GM19455 (cell line): ENCODE measurements around the gene TRAF2.

Experiments used
- ATAC-seq: cut with Tn5 transposase; IDR thresholded peaks from one replicate; pipeline ENCODE4 v1.9.1; 2021; ENCODE audit not compliant: unreplicated experiment

The TRAF2 gene

DNA sequence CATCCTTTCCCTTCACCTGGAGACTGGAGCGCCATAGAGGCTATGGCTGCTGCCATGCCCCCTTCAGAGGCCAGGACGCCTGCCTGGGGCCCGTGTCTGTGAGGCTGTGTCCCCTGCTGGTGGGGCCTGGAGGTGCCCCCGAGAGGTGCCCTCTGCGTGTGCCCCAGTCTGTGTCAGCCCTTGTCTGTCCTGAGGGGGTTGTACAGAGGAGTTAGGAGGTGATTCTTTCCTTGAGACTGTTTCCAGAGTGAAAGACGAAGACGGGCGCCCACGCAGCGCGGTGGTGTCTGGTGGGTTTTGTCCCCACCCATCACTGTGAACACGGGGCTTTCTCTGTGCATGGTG lies 24.6 kb downstream of the TRAF2 start:
- no peak for ATAC-seq

DNA sequence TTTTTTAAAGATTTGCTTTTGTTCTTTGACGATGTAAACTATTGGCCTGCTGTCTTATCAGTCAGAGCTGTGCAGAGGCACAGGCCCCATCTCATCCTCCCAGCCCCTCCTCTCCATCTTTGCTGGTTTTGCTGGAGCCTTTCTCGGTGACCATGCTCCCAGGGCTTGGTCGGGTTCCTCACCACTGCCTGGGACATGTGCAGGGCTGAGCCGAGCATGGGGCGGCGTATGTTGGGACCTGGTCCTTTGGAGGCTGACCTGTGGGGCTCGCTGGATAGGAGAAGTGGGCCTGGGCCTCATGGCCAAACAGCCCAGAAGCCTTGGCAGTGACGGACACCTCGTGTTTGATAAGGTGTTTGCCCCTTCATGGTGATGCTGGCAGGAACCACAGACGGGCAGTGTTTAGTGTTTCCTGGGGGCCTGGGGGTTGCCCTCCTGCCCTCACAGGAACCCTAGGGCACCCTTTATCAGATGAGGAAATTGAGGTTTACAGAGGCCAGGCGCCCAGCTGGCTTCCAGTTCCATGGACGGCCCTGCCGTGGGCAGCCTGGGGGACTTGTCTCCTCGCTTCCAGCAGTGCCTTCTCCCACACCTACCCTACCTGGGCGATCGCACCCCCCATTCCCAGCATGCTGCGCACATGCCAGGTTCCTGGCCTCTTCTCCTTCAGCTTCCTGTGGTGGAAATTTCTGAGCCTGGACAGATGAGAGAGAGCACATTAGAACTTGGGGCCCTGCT lies 27.6 kb downstream of the TRAF2 start:
- no peak for ATAC-seq

DNA sequence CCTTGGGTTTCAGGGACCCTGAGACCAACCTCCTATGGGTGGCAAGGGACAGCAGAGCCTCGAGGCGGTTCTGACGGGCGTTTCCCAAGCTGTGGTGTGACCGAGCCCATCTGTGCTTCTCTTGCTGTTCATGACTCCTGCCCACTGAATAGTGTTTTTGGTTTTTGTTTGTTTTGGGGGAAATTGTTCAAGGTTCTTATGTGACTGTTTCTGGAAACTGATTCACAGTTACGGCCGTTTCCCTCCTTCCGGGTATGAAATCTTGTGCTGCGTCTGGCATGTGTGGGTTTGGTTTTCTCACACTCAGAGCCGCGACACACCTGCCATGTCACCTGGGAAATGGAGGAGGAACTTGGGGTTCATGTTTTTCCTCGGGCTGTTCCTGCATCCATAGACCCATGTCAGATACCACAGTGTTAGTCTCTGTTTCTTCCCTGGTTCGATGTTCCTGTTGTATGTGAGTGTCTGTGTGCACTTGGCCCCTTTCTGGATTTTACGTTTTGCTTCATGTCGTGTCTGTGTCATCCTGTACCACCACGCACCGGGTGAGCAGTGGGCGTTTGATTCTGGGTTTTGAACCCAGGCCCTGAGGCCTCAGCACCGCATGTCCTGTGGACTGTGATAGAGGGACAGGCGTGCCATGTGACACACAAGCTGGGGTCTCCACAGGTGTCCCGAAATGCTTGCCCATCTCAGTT lies 29.5 kb downstream of the TRAF2 start:
- ATAC-seq = no peak

DNA sequence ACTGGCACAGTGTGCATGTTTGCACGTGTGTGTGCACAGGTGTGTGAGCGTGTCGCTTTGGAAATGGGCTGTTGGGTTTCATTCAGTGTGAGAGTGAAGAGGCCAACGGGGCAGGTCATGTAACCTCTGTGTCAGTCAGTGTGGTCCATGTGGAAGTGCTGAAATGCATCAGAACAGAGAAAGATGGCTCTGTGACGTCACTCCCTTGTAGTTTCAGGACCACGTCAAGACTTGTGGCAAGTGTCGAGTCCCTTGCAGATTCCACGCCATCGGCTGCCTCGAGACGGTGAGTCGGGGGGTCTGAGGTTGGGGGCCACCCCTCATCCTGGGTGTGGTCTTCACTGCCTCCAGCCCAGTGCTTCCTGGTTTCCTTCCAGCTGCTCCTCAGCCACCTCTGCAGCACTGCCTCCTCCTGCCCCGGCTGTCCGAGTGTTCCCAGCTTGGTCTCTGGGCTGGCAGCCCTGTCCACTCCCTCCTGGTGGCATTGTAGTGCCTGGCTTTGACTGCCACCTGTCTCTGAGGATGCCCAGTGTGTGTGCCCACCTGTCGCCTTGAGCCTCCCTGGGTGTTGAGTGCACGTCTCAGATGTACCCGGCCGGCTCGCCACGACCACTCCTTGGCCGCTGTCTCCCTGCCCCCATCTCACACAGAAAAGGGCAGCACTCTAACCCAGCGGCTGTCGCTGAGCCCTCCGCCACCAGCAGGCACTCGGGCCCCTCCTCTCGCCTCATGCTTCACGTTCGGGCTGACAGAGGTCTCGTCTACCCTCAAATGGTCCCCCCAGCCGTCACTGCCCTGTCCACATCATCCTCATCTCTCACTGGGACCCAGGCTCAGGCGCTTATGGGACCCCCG lies 30.2 kb downstream of the TRAF2 start:
- ATAC-seq = no peak

DNA sequence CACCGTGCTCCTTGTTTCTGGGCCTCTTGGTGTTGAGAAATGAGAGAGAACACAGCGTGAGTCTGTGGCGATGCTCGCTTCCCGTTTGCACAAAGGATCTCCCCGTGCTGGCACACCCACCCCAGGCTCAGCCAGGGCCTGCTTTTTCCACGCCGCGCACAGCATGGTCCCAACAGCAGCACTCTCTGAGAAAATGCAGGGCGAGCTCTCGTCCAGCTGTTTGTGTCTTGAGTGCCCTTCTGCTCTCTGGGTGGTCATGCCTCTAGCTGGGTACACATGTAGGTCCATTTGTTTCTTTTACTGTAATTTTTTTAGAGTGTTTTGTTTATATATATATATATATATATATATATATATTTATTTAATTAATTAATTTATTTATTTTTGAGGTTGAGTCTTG lies 31.6 kb downstream of the TRAF2 start:
- no peak for ATAC-seq

DNA sequence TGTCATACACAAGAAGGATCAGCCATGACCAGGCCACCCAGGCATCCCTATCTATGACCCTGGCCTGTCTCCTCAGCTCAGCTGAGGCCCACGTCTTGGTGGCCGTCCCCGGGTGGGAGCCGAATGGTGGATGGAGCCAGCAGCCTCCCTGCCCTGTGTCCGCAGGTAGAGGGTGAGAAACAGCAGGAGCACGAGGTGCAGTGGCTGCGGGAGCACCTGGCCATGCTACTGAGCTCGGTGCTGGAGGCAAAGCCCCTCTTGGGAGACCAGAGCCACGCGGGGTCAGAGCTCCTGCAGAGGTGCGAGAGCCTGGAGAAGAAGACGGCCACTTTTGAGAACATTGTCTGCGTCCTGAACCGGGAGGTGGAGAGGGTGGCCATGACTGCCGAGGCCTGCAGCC lies 33.8 kb downstream of the TRAF2 start:
- ATAC-seq = no peak

DNA sequence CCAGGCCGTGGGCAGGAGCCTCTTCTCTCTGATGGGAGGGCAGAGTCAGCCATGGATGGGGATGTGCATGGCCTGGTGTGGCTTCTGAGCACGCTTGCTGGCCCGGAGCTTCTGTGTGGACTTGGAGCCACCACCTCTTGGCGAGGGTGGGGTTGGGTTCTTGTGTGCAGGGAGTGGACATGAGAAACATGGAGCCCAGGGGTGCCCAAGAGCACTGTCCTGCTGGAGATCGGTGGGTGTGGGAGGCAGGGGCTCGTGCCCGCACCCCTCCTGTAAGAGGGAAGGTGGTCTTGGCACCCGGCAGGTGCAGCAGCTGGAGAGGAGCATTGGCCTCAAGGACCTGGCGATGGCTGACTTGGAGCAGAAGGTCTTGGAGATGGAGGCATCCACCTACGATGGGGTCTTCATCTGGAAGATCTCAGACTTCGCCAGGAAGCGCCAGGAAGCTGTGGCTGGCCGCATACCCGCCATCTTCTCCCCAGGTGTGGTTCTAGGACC lies 34.5 kb downstream of the TRAF2 start:
- ATAC-seq = no peak

DNA sequence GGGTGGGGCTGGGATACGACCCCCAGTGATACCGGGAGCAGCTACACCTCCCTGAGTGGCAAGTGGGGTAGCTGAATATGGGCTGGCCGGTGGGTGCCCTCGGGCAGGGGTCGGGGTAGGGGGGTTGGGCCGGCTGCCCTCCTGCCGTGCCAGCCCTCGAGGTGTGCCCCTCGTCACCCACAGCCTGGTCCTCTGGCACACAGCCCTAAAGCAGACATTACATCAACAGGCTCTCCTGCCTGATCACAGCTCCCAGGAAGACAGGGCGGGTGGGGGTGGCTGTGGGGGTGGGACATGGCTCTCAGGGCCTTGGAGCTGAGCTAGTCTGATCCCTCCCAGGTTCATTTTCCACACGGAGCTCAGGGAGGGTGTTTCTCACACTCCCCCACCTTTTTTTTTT lies 35.0 kb downstream of the TRAF2 start:
- ATAC-seq = no peak

DNA sequence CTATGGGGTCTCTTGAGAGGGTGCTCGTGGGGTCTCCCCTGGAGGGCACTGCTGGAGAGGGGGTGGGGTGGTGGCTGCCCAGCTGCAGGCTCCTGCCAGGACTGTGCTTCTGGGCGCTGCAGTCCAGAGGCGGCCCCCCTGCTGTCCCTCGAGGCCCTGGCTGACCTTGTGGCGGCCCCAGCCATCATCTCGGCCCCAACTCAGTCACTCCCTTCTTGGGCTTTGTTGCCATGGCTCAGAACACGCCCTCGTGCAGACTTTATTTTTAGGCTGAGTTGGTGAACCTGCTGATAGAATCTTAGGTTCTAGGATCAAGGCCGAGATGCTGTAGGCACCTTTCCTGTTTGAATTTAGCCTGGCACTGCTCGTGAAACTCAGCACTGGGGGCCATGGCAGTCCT lies 35.4 kb downstream of the TRAF2 start:
- no peak for ATAC-seq

DNA sequence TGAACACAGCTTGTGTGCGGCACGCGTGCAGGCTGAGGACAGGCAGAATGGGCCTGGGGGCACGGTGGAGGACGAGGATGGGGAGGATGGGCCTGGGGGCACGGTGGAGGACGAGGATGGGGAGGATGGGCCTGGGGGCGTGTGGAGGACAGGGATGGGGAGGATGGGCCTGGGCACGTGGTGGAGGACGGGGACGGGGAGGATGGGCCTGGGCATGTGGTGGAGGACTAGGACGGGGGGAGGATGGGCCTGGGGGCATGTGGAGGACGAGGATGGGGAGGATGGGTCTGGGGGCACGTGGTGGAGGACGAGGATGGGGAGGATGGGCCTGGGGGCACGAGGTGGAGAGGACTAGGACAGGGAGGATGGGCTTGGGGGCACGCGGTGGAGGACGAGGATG lies 36.2 kb downstream of the TRAF2 start:
- ATAC-seq = no peak

DNA sequence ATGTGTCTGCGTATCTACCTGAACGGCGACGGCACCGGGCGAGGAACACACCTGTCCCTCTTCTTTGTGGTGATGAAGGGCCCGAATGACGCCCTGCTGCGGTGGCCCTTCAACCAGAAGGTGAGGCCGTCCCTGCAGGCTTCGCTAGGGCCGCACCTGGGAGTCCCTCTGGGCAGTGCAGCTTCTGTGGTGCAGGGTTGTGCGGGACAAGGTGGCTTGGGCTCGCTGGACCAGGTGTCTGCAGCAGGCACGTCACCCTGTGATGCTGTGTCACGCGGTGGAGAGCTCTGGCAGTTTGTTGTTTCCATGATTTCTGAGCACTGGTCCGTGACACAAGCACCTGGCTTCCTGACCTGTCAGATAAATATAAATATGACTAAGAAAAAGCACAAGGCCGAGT lies 37.6 kb downstream of the TRAF2 start:
- ATAC-seq = no peak

DNA sequence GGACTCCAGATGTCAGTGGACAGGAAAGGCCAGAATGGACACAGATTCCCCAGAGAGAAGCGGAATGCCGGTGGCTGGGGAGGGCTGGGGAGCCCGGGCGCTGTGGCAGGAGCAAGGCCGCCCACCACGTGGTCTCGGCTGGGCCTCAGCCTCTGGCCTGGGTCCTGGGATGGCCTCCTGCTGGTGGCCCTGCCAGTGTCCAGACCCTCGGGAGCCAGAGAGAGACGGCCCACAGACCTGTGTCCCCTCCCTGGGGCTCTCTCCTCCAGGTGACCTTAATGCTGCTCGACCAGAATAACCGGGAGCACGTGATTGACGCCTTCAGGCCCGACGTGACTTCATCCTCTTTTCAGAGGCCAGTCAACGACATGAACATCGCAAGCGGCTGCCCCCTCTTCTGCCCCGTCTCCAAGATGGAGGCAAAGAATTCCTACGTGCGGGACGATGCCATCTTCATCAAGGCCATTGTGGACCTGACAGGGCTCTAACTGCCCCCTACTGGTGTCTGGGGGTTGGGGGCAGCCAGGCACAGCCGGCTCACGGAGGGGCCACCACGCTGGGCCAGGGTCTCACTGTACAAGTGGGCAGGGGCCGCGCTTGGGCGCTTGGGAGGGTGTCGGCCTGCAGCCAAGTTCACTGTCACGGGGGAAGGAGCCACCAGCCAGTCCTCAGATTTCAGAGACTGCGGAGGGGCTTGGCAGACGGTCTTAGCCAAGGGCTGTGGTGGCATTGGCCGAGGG lies 39.3 kb downstream of the TRAF2 start:
- no peak for ATAC-seq

DNA sequence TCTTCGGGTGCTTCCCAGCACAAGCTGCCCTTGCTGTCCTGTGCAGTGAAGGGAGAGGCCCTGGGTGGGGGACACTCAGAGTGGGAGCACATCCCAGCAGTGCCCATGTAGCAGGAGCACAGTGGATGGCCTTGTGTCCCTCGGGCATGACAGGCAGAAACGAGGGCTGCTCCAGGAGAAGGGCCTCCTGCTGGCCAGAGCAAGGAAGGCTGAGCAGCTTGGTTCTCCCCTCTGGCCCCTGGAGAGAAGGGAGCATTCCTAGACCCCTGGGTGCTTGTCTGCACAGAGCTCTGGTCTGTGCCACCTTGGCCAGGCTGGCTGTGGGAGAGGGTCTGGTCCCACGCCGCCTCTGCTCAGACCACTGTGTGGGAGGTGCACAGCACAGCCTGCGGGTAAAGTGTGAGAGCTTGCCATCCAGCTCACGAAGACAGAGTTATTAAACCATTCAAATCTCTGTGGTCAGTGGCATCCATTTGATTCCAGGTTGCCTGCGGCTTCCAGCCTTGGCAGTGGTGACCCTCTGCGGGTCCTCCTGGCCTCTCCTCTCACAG lies 39.9 kb downstream of the TRAF2 start:
- ATAC-seq = no peak

DNA sequence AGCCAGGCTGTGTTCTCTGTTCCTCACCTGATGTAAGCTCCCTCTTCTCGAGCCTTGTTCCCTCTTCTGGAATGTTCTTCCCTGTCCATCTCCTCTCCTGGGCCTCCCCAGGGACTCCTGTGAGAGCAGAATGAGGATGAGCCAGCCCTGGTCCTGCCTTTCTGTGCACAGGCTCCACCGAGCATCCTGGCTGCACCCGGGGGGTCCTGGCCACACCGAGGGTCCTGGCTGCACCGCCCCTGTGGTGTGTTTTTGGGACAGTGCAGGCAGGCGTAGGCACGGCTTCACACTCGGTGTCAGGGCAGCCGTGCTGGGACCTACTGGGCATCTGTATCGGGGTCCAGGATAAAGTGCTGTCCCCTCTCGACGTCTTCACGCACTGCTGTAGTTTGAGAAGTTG lies 40.4 kb downstream of the TRAF2 start:
- no peak for ATAC-seq

DNA sequence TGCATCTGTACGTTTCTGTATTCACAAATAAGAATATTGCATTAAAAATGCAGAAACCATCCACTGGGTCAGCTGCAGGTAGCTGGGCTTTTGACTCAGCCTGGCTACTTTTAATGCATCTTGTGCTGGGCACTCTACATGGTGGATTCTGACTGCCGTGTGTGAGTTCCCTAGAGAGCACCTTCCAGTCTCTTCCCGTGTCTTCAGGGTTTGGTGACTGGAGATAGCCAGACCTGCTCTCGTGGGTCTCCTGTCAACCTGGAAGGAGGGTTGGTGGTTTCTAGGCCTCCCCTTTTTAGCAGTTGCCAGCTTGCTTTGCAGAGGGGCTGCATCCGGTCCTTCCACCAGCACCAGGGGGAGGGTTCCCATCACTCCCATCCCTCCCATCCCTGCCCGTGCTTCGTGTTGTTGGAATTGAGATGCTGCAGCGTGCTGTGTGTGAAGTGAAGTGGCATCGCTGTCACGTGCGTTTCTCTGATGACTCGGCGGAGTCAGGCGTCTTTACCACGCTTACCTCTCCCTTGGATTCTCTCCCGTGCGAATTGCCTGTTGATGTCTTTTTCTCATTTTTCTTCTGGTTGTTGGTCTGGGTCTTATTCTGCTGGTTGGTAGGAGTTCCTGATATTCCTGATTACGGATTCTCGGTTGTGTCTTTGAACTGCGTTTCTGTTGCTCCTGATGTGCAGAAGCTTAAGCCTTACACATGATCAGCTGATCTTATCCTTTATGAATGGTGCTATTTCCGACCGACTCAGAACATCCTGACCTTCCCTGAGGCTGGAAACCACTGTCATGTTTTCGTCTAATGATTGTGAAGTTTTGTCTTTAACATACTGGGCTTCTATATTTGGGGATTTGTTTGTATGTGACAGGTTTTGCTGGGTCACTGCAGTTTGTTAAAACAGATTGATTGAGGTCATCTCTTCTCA lies 41.3 kb downstream of the TRAF2 start:
- ATAC-seq = no peak

DNA sequence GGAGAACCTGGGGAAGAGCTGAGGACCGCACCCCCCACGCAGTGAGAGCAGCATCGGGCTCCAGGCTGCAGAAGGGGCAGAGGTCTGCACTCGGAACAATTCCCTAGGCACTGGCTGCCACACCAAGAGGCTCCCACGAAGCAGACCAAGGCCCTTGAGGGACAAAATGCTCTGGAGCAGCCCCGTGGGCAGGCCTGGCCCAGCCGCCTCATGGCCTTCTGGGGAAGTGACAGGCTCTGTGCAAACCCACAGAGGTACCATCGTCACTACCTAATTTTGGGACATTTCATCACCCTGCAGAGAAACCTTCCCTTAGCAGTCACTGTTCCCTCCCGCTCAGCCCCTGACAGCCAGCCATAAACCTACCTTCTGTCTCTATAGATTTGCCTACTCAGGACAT lies 42.3 kb downstream of the TRAF2 start:
- ATAC-seq = no peak

DNA sequence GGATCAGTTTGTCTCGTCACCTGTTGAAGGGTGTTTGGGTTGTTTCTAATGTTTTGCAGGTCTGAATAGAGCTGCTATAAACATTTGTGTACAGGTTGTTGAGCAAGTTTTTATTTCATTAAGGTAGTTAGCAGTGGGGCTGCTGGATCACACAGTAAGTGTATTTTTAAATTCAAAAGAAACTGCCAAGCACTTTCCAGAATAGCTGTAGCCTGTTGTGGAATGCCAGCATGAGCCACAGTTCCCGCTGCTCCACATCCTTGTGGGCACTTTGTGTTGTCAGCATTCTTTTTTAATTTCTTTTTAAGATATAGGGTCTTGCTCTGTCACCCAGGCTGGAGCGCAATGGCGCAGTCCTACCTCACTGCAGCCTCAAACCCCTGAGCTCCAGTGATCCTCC lies 43.7 kb downstream of the TRAF2 start:
- no peak for ATAC-seq

DNA sequence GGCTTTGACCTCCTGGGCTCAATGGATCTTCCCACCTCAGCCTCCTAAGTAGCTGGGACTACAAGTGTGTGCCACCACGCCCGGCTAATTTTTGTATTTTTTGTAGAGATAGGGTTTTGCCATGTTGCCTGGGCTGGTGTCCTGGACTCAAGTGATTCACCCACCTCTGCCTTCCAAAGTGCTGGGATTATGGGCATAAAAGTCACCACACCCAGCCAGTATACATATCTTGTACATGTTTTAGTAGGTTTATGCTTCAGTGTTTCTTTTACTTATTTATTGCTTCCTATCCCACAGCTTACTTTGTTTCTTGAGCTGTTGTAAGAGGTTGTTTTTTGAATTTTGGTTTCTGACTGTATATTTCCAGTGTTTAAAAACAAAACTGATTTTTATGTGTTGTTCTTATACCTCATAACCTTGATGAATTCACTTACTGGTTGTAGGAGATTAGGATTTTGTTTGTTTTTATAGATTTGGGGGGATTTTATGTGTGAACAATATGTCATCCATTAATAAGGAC lies 45.4 kb downstream of the TRAF2 start:
- ATAC-seq = no peak

DNA sequence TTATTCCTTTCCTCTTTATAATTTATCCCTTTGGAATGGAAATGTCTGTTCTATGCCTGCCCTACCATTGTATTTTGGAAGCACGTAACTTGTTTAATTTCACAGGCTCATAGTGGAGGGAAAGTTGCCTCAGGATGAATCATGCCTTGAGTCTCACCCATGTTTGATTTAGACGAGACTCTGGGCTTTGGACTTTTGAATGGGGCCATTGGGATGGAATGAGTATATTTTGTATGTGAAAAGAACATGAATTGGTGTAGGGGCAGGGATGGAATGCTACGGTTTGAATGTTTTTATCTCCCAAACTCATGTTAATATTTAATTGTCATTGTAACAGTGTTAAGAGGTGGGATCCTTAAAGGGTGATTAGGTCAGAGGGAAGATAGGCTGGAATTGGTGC lies 48.0 kb downstream of the TRAF2 start:
- no peak for ATAC-seq

DNA sequence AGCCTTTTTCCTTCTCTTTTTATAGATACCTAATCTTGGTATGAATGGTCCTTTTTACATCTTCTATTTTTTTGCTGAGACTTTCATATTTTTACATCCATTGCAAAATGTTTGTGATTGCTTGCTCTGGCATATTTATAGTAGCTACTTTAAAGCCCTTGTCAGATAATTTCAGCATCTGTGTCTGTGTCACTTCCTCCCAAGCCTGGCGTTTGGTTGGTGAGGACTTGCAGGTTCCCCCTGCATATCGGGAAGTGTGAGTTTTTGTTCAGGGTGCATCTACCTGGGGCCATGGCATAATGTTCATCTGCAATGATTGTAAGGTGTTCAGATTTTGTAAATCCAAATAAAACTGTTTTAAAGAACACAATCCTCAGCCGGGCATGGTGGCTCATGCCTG lies 49.3 kb downstream of the TRAF2 start:
- no peak for ATAC-seq
